ENCODE measurements around the gene KAT2A. TPM values are rescaled to one million over a fixed set of nuclear protein-coding genes. Genes with fewer than 3 reads are reported as not detected.
"Not testable (repeated sequence)": the region's sequence is repeated elsewhere in the genome, so short reads cannot be mapped to it uniquely, and the experiment has no call there.

Gene KAT2A
- total RNA-seq, 1 experiment from 2014 or later = 43.5 TPM

DNA sequence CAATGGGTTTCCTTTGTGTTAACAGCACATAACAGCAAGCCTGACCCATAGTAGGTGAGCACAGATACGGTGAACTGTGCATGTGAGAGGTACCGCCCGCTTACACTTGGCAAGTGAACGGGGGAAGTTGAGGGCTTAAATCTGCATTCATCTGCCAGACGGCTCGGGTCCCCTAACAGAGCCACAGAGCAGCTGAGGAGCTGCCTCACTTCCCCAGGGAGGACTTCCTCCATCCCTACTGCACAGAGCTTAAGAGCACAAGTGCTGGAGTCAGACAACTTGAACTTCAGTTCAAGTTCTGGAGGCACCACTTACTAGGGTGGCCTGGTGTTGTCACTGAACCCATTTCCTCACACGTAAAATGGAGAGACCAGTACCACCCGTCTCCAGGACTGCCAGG, 20.2 kb upstream of the KAT2A start:
- Histone ChIP-seq H4K8ac (replicated peaks; ENCODE audit: insufficient read length, low read depth, low read length) (no peak overlapping the region), H3K23me2 (ENCODE audit: insufficient read length, low read depth, low read length, poor library complexity, severe bottlenecking) (peaks cover 5% of the 10 kb centered on the region), H3K4ac (ENCODE audit: low read depth, low read length) (no peak overlapping the region), H4K91ac (ENCODE audit: insufficient read length, low read depth, low read length) (no peak overlapping the region), H3K27ac (ENCODE audit: insufficient read length, low read depth, low read length) (no peak overlapping the region), H3K14ac (ENCODE audit: insufficient read depth, low read length) (no peak overlapping the region), H2AFZ (ENCODE audit: low read length) (no peak overlapping the region), H2BK5ac (ENCODE audit: insufficient read length, low read length) (no peak overlapping the region), H3K27me3 (ENCODE audit: insufficient read depth, low read length) (no peaks in the 10 kb centered on the region), H3K18ac (ENCODE audit: insufficient read length, low read depth, low read length) (no peak overlapping the region), H3K56ac (ENCODE audit: insufficient read length, low read depth, low read length) (no peak overlapping the region), H2AK5ac (ENCODE audit: insufficient read length, low read length) (no peak overlapping the region), H2BK20ac (ENCODE audit: low read depth, low read length, poor library complexity, severe bottlenecking) (no peak overlapping the region), H3K9me3 (ENCODE audit: control insufficient read depth, low read depth, low read length) (no peaks in the 10 kb centered on the region), H4K20me1 (ENCODE audit: control insufficient read depth, insufficient read depth, insufficient read length) (no peaks in the 10 kb centered on the region), H4K5ac (ENCODE audit: insufficient read length, low read depth, low read length) (no peak overlapping the region), H3T11ph (ENCODE audit: low read length) (no peak overlapping the region), H3K9ac (ENCODE audit: extremely low read depth, insufficient read length, low read length) (no peak overlapping the region), H3K4me1 (ENCODE audit: insufficient read depth, low read length) (no peaks in the 10 kb centered on the region), H3K79me1 (ENCODE audit: insufficient read depth, low read depth, low read length, poor library complexity, severe bottlenecking) (peaks cover 10% of the 10 kb centered on the region), H2BK120ac (ENCODE audit: low read depth, low read length, poor library complexity, severe bottlenecking) (no peak overlapping the region), H2BK15ac (ENCODE audit: low read depth, low read length) (no peak overlapping the region), H2BK12ac (ENCODE audit: insufficient read length, low read depth, low read length) (no peak overlapping the region), H3K79me2 (ENCODE audit: insufficient read depth, low read length) (peaks cover 2% of the 10 kb centered on the region; the same call in 1 of the 2 replicates), H3K23ac (ENCODE audit: insufficient read length, low read depth, low read length) (no peak overlapping the region), H3K4me2 (ENCODE audit: insufficient read depth, insufficient read length, low read length) (no peak overlapping the region)
- no CpG with 5 or more reads among the region's 8 CpGs for WGBS (ENCODE audit: extremely low coverage, insufficient read length, low lambda C conversion rate)
- TF ChIP-seq, protein P1, sequence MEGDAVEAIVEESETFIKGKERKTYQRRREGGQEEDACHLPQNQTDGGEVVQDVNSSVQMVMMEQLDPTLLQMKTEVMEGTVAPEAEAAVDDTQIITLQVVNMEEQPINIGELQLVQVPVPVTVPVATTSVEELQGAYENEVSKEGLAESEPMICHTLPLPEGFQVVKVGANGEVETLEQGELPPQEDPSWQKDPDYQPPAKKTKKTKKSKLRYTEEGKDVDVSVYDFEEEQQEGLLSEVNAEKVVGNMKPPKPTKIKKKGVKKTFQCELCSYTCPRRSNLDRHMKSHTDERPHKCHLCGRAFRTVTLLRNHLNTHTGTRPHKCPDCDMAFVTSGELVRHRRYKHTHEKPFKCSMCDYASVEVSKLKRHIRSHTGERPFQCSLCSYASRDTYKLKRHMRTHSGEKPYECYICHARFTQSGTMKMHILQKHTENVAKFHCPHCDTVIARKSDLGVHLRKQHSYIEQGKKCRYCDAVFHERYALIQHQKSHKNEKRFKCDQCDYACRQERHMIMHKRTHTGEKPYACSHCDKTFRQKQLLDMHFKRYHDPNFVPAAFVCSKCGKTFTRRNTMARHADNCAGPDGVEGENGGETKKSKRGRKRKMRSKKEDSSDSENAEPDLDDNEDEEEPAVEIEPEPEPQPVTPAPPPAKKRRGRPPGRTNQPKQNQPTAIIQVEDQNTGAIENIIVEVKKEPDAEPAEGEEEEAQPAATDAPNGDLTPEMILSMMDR (conservative IDR thresholded peaks at IDR 0.05) = no peak
- no peak for DNase-seq
- peaks cover 4 to 38% (median 4%) of the 10 kb centered on the region in 3 experiments; a peak in 5 of 7 replicates for H3K36me3 Mint-ChIP-seq (ENCODE audit: insufficient read depth in 1 of 3, low read depth in 3 of 3)
- no peaks in the 10 kb centered on the region for H3K9me3 Mint-ChIP-seq
- peaks cover 12 to 22% of the 10 kb centered on the region in 2 experiments for H3K4me1 Mint-ChIP-seq
- H3K4me3 Mint-ChIP-seq = no peak overlapping the region
- H3K27ac Mint-ChIP-seq = no peak overlapping the region; a peak in 1 of 7 replicates
- H3K27me3 Mint-ChIP-seq (ENCODE audit: low read depth) = no peaks in the 10 kb centered on the region

DNA sequence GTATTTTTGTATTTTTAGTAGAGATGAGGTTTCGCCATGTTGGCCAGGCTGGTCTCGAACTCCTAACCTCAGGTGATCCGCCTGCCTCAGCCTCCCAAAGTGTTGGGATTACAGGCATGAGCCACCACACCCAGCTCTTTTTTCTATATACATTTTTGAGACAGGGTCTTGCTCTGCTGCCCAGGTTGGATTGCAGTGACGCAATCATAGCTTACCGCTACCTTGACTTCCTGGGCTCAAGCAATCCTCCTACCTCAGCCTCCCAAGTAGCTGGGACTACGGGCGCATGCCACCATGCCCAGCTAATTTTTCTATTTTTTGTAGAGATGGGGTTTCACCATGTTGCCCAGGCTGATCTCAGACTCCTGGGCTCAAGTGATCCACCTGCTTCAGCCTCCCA, 19.5 kb upstream of the KAT2A start:
- not testable (repeated sequence) for H4K91ac ChIP-seq (ENCODE audit: insufficient read length, low read depth, low read length); H4K8ac ChIP-seq (replicated peaks; ENCODE audit: insufficient read length, low read depth, low read length); H3K27me3 Mint-ChIP-seq (ENCODE audit: low read depth); H3K9me3 Mint-ChIP-seq; H2BK5ac ChIP-seq (ENCODE audit: insufficient read length, low read length); H2BK20ac ChIP-seq (ENCODE audit: low read depth, low read length, poor library complexity, severe bottlenecking); H3K4me3 Mint-ChIP-seq; H3K23ac ChIP-seq (ENCODE audit: insufficient read length, low read depth, low read length); H3K56ac ChIP-seq (ENCODE audit: insufficient read length, low read depth, low read length); H3K9me3 ChIP-seq (ENCODE audit: control insufficient read depth, low read depth, low read length); H2AFZ ChIP-seq (ENCODE audit: low read length); H3K27ac ChIP-seq (ENCODE audit: insufficient read length, low read depth, low read length); H3K23me2 ChIP-seq (ENCODE audit: insufficient read length, low read depth, low read length, poor library complexity, severe bottlenecking); H3K4me2 ChIP-seq (ENCODE audit: insufficient read depth, insufficient read length, low read length); H3K18ac ChIP-seq (ENCODE audit: insufficient read length, low read depth, low read length); H3T11ph ChIP-seq (ENCODE audit: low read length); H3K79me2 ChIP-seq (ENCODE audit: insufficient read depth, low read length); H3K4me1 ChIP-seq (ENCODE audit: insufficient read depth, low read length); H2BK120ac ChIP-seq (ENCODE audit: low read depth, low read length, poor library complexity, severe bottlenecking); H3K79me1 ChIP-seq (ENCODE audit: insufficient read depth, low read depth, low read length, poor library complexity, severe bottlenecking); DNase-seq; H3K9ac ChIP-seq (ENCODE audit: extremely low read depth, insufficient read length, low read length); H2BK12ac ChIP-seq (ENCODE audit: insufficient read length, low read depth, low read length); H4K20me1 ChIP-seq (ENCODE audit: control insufficient read depth, insufficient read depth, insufficient read length); H3K27ac Mint-ChIP-seq; H2AK5ac ChIP-seq (ENCODE audit: insufficient read length, low read length); H3K27me3 ChIP-seq (ENCODE audit: insufficient read depth, low read length); H4K5ac ChIP-seq (ENCODE audit: insufficient read length, low read depth, low read length); H2BK15ac ChIP-seq (ENCODE audit: low read depth, low read length); H3K4ac ChIP-seq (ENCODE audit: low read depth, low read length); H3K14ac ChIP-seq (ENCODE audit: insufficient read depth, low read length)
- peaks cover 18 to 29% of the 10 kb centered on the region in 2 experiments for H3K4me1 Mint-ChIP-seq
- no CpG with 5 or more reads among the region's 7 CpGs for WGBS (ENCODE audit: extremely low coverage, insufficient read length, low lambda C conversion rate)
- H3K36me3 Mint-ChIP-seq (ENCODE audit: insufficient read depth in 1 of 3, low read depth in 3 of 3) = peaks cover 4 to 36% (median 4%) of the 10 kb centered on the region in 3 experiments; a peak in 5 of 7 replicates
